Body of pancreas (tissue), 4 donors: ENCODE data around the gene PSEN2. TPM values are rescaled to one million over a fixed set of nuclear protein-coding genes. Genes with fewer than 3 reads are reported as not detected.
A peak's percentile ranks its signal among the peaks of the same experiment; 100 is the strongest.
"Not testable (repeated sequence)": the region's sequence is repeated elsewhere in the genome, so short reads cannot be mapped to it uniquely, and the experiment has no call there.

Source experiments
- ATAC-seq: fragments of 150-250 bp; one replicate; pipeline ENCODE4 v1.9.1; 2016
- DNase-seq, 4 donors: peaks; one replicate each; pipeline ENCODE4 v3.0.0-alpha.2; 2019
- H3K27ac ChIP-seq, 4 donors: fragments of 200-600 bp; sonication (generic); 1 replicate in 3 of 4; 2 replicates in 1 of 4; pipeline versions ENCODE4 v1.5.1 to v1.6.1; 2016 to 2019; ENCODE audit warnings: mild to moderate bottlenecking in 1 of 4, mixed read lengths in 1 of 4, moderate library complexity in 1 of 4
- H3K27me3 ChIP-seq, 2 donors: fragments of 200-600 bp; sonication (generic); one replicate each; pipeline ENCODE4 v1.6.0; 2016; ENCODE audit warnings: mild to moderate bottlenecking in 1 of 2
- H3K36me3 ChIP-seq, 2 donors: fragments of 200-600 bp; sonication (generic); replicated peaks in 1 of 2; 2 replicates each; pipeline ENCODE4 v1.5.1; 2016; ENCODE audit warnings: low read depth in 2 of 2; ENCODE audit not compliant: insufficient read depth in 1 of 2
- H3K4me1 ChIP-seq: fragments of 200-600 bp; sonication (generic); one replicate; pipeline ENCODE4 v1.6.0; 2016
- H3K4me3 ChIP-seq, 2 donors: fragments of 200-600 bp; sonication (generic); 1 replicate in 1 of 2; 2 replicates in 1 of 2; pipeline ENCODE4 v1.5.1; 2016 to 2019
- H3K9me3 ChIP-seq, 3 donors: fragments of 200-600 bp; sonication (generic); 1 replicate in 2 of 3; 2 replicates in 1 of 3; pipeline ENCODE4 v1.5.1; 2016
- CTCF ChIP-seq, 7 experiments: fragments of 450-650 bp in 4 of 7; fragments of 200-600 bp in 3 of 7; sonication (generic) in 3 of 7; IDR thresholded peaks; one replicate each; pipeline ENCODE4 v1.5.1; 2016 to 2019; ENCODE audit warnings: antibody characterized with exemption in 7 of 7
- POLR2A ChIP-seq, 3 donors: fragments of 450-650 bp; IDR thresholded peaks; one replicate each; pipeline ENCODE4 v1.6.1; 2016; ENCODE audit warnings: antibody characterized with exemption in 3 of 3, mild to moderate bottlenecking in 2 of 3
- WGBS, 2 donors: methylation state at CpG; one replicate each; pipeline ENCODE4 v1.1.5; 2017; 5-methylcytosine and 5-hydroxymethylcytosine counted together
- intact Hi-C: fragments of 100-400 bp; cut with DNase I; formaldehyde crosslinking; loops from one replicate; pipeline ENCODE4 v1.15.1; 2023
- total RNA-seq, 2 donors: library from RNA; depleted of rRNA; stranded (reverse); fragments of >200 nt; gene quantifications; one replicate each; pipeline ENCODE4 v1.1.0, GENCODE V29; 2016

The PSEN2 gene
- total RNA-seq, 2 donors from 2014 or later, result 80.9 to 98.9 TPM

GRCh38 chr1:226919995-226920394 is 49.6 kb downstream of the PSEN2 start:
- Histone ChIP-seq H3K27me3 (no peaks in the 10 kb centered on the region), H3K4me1 (peaks cover 60% of the 10 kb centered on the region), H3K9me3 (no peaks in the 10 kb centered on the region), H3K36me3 (no peaks in the 10 kb centered on the region), H3K27ac (peak overlapping the region; percentile 81 to 86 (median 83)), H3K4me3 (no peak overlapping the region)
- no peak for ATAC-seq
- TF ChIP-seq CTCF (IDR thresholded peaks at IDR 0.05) (no peak), POLR2A (IDR thresholded peaks at IDR 0.05) (no peak)
- DNase-seq, result no peak
- WGBS, 2 donors, result 36 to 44% methylated on average over 1 of the region's 1 CpG
- intact Hi-C loops, result no loop called here

DNA sequence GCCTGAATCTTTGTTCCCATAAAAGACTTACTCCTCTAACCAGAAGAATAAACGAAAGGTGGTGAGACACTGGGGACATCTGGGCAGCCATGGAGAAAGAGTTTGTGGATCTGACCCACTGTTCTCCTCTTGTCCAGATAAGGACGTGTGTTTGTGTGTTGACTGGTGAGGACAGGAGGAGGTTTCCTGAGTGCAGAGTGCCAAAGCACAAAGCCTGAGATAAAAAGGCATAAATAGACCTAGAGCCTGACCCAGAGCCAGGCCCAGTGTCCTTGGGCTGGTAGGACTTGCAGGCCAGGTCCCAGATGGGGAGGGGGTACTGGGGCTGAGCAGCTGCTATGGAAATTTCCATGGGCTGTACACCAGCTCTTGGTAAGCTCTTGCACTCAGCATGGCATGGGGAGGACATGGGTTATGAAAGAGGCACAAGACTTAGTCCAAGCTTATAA is 50.1 kb downstream of the PSEN2 start:
- intact Hi-C loops, result no loop called here
- no peaks in the 10 kb centered on the region for H3K9me3 ChIP-seq
- no peak overlapping the region for H3K4me3 ChIP-seq
- WGBS, 2 donors, result 5 to 27% methylated on average over 2 of the region's 2 CpGs
- H3K36me3 ChIP-seq, result no peaks in the 10 kb centered on the region
- peak; percentile 86 to 95 (median 95) for DNase-seq
- peak in 2 of 3 donors; percentile 30 for TF ChIP-seq POLR2A (IDR thresholded peaks at IDR 0.05)
- no peak for TF ChIP-seq CTCF (IDR thresholded peaks at IDR 0.05)
- peaks cover 59% of the 10 kb centered on the region for H3K4me1 ChIP-seq
- H3K27ac ChIP-seq, result peak overlapping the region; percentile 81 to 86 (median 83)
- peak; percentile 96 for ATAC-seq
- no peaks in the 10 kb centered on the region for H3K27me3 ChIP-seq

- TF ChIP-seq CTCF (IDR thresholded peaks at IDR 0.05) (no peak), POLR2A (IDR thresholded peaks at IDR 0.05) (no peak)
- peaks cover 53% of the 10 kb centered on the region for H3K4me1 ChIP-seq
- peak overlapping the region in 1 of 4 donors; percentile 82 for H3K27ac ChIP-seq
- no peak overlapping the region for H3K4me3 ChIP-seq
- H3K36me3 ChIP-seq, result no peaks in the 10 kb centered on the region
- no peaks in the 10 kb centered on the region for H3K9me3 ChIP-seq
- WGBS, 2 donors, result 50 to 83% methylated on average over 4 to 5 of the region's 5 CpGs
- DNase-seq (no peak), ATAC-seq (no peak)
- intact Hi-C loops, result no loop called here
- no peaks in the 10 kb centered on the region for H3K27me3 ChIP-seq
These were observed 51.1 kb downstream of the PSEN2 start for GRCh38 chr1:226921504-226921903.

- intact Hi-C loops, H3K4me3 ChIP-seq, H3K27ac ChIP-seq, H3K36me3 ChIP-seq, DNase-seq, H3K9me3 ChIP-seq, H3K27me3 ChIP-seq, H3K4me1 ChIP-seq, ATAC-seq: not testable (repeated sequence)
- WGBS, 2 donors, result 82 to 100% methylated on average over 4 to 5 of the region's 5 CpGs
These were observed 59.1 kb downstream of the PSEN2 start for GRCh38 chr1:226929260-226930111.

DNA sequence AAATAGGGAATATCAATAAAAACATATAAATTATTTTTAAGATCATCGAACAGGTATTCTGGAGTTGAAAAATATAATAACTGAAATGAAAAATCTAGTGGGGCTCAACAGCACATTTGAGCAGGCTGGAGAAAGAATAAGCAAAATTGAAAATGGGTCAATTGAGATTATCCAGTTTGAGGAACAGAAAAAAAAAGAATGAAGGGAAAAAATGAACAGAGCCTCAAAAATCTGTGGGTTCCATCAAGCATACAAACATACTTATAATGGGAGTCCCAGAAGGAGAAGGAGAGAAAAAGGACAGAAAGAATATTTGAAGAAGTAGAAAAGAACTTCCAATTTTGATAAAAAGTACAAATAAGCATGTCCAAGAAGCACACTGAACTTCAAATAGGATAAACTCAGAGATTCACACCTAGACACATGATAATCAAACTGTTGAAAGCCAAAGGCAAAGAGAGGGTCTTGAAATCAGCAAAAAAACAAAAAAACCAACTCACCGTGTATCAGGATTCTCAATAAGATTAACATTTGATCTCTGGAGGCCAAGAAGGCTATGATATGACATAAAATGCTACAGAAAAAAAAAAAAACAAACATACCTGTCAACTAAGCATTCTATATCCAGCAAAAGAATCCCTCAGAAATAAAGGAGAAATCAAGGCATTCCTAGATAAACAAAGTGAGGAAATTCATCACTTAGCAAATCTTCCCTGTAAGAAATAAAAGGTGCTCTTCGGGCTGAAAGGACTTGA is 64.2 kb downstream of the PSEN2 start:
- DNase-seq (no peak), ATAC-seq (no peak)
- H3K4me3 ChIP-seq, result no peak overlapping the region
- peaks cover 14% of the 10 kb centered on the region for H3K4me1 ChIP-seq
- H3K9me3 ChIP-seq, result no peaks in the 10 kb centered on the region
- 66 to 99% methylated on average over 3 of the region's 3 CpGs for WGBS, 2 donors
- intact Hi-C loops, result no loop called here
- H3K27ac ChIP-seq, result no peak overlapping the region
- no peak for TF ChIP-seq POLR2A (IDR thresholded peaks at IDR 0.05)
- no peak for TF ChIP-seq CTCF (IDR thresholded peaks at IDR 0.05)
- H3K36me3 ChIP-seq, result no peaks in the 10 kb centered on the region
- H3K27me3 ChIP-seq, result no peaks in the 10 kb centered on the region
